HCT116 (cell line): ENCODE measurements around the gene PDE6A. TPM values are rescaled to one million over a fixed set of nuclear protein-coding genes. Genes with fewer than 3 reads are reported as not detected.

Experiments used
- ATAC-seq: fragments of 200-7000 bp; cut with Tn5 transposase; 2 replicates; pipeline ENCODE4 v1.9.1; 2020; ENCODE audit warnings: mild to moderate bottlenecking, moderate library complexity
- BruUV-seq: library from RNA; stranded (reverse); fragments of 400-500 nt; replicated peaks from 2 replicates; lab custom pipeline; 2021; lab: Mats Ljungman, UMichigan
- CTCF ChIA-PET: fragments of 300-600 bp; sonication (Branson Sonifier 250); formaldehyde crosslinking; loops from one replicate; lab custom pipeline; 2021; ENCODE audit warnings: antibody characterized with exemption; lab: Charles Lee
- POLR2A ChIA-PET: fragments of 300-600, 350-600 bp; sonication (Branson Sonifier 250); formaldehyde crosslinking; loops from one replicate; lab custom pipeline; 2021; ENCODE audit warnings: antibody characterized with exemption; lab: Charles Lee
- RAD21 ChIA-PET, 2 experiments: fragments of 300-600 bp; sonication (Branson Sonifier 250); formaldehyde crosslinking; loops; one replicate each; lab custom pipeline; 2023; ENCODE audit warnings: low total read pairs in 2 of 2; ENCODE audit not compliant: uncharacterized antibody in 2 of 2, unreplicated experiment in 2 of 2, low non-redundant PET in 1 of 2; lab: Charles Lee
- DNase-seq: peaks from one replicate; pipeline ENCODE4 v3.0.0-alpha.2; 2010; ENCODE audit warnings: low read depth, low spot score
- H2AFZ ChIP-seq: fragments of 200-600 bp; shearing (Covaris generic), sonication (generic); 2 replicates; pipeline ENCODE4 v1.6.1; 2017; ENCODE audit warnings: low read depth, mixed run types, mixed read lengths, antibody characterized with exemption, low read length; ENCODE audit not compliant: poor library complexity, severe bottlenecking
- H3K27ac ChIP-seq: 2 replicates; pipeline ENCODE4 v1.5.1; 2012; ENCODE audit warnings: low read depth, low read length
- H3K27me3 ChIP-seq: fragments of 200-600 bp; sonication (generic); 2 replicates; pipeline ENCODE4 v1.6.1; 2016; ENCODE audit warnings: mixed run types, low read length, mixed read lengths; ENCODE audit not compliant: insufficient read depth
- H3K36me3 ChIP-seq, 2 experiments: fragments of 200-500 bp in 1 of 2; fragments of 200-600 bp in 1 of 2; sonication (Bioruptor generic) in 1 of 2; sonication (generic) in 1 of 2; 2 replicates each; pipeline versions ENCODE4 v1.5.1 to v1.6.1; 2014 to 2016; ENCODE audit warnings: low read length in 2 of 2, inconsistent platforms in 1 of 2, mixed read lengths in 1 of 2, mixed run types in 1 of 2; ENCODE audit not compliant: insufficient read depth in 2 of 2, control insufficient read depth in 1 of 2
- H3K4me1 ChIP-seq, 2 experiments: fragments of 200-600 bp in 1 of 2; sonication (generic) in 1 of 2; 2 replicates each; pipeline versions ENCODE4 v1.5.1 to v1.6.1; 2012 to 2017; ENCODE audit warnings: low read length in 2 of 2, inconsistent platforms in 1 of 2, mild to moderate bottlenecking in 1 of 2, mixed read lengths in 1 of 2, mixed run types in 1 of 2, moderate library complexity in 1 of 2; ENCODE audit not compliant: insufficient read depth in 2 of 2, control insufficient read depth in 1 of 2
- H3K4me2 ChIP-seq: fragments of 200-600 bp; sonication (generic); 2 replicates; pipeline ENCODE4 v1.6.1; 2017; ENCODE audit warnings: mixed run types, low read length, mixed read lengths
- H3K4me3 ChIP-seq, 2 experiments: fragments of 200-600 bp in 1 of 2; sonication (generic) in 1 of 2; replicated peaks in 1 of 2; 2 replicates each; pipeline ENCODE4 v1.5.1; 2011 to 2016; ENCODE audit warnings: low read length in 2 of 2, control low read depth in 1 of 2, low read depth in 1 of 2, mild to moderate bottlenecking in 1 of 2, mixed read lengths in 1 of 2, mixed run types in 1 of 2
- H3K79me2 ChIP-seq: fragments of 200-600 bp; sonication (generic); 2 replicates; pipeline ENCODE4 v1.6.1; 2017; ENCODE audit warnings: mild to moderate bottlenecking, mixed run types, low read length, moderate library complexity, mixed read lengths; ENCODE audit not compliant: insufficient read depth
- H3K9ac ChIP-seq: fragments of 200-600 bp; sonication (generic); 2 replicates; pipeline ENCODE4 v1.6.1; 2016; ENCODE audit warnings: low read length, mixed read lengths
- H3K9me2 ChIP-seq: fragments of 200-600 bp; sonication (generic), shearing (Covaris generic); 2 replicates; pipeline ENCODE4 v1.6.1; 2017; ENCODE audit warnings: mixed run types, mild to moderate bottlenecking, moderate library complexity; ENCODE audit not compliant: insufficient read depth
- H3K9me3 ChIP-seq, 2 experiments: fragments of 200-500 bp in 1 of 2; fragments of 200-600 bp in 1 of 2; sonication (Bioruptor generic) in 1 of 2; sonication (generic) in 1 of 2; 2 replicates each; pipeline ENCODE4 v1.6.1; 2014 to 2017; ENCODE audit warnings: low read length in 2 of 2, mixed read lengths in 2 of 2, inconsistent platforms in 1 of 2, low read depth in 1 of 2, mild to moderate bottlenecking in 1 of 2, mixed run types in 1 of 2, moderate library complexity in 1 of 2; ENCODE audit not compliant: control insufficient read depth in 1 of 2, insufficient read depth in 1 of 2
- H4K20me1 ChIP-seq: fragments of 200-600 bp; sonication (generic), shearing (Covaris generic); 2 replicates; pipeline ENCODE4 v1.6.1; 2017; ENCODE audit warnings: mixed run types, mild to moderate bottlenecking, moderate library complexity; ENCODE audit not compliant: insufficient read depth
- ELF1 ChIP-seq: IDR thresholded peaks from 2 replicates; pipeline ENCODE4 v1.6.1; 2012; ENCODE audit warnings: low read depth, borderline replicate concordance
- FOSL1 ChIP-seq: IDR thresholded peaks from 2 replicates; pipeline ENCODE4 v1.6.1; 2012; ENCODE audit warnings: low read depth
- MAX ChIP-seq: IDR thresholded peaks from 2 replicates; pipeline ENCODE4 v1.6.1; 2012
- YY1 ChIP-seq: IDR thresholded peaks from 2 replicates; pipeline ENCODE4 v1.6.1; 2011; ENCODE audit warnings: low read length, low read depth, moderate library complexity, mild to moderate bottlenecking; ENCODE audit not compliant: insufficient replicate concordance; ENCODE audit errors: extremely low read depth
- ZBTB33 ChIP-seq: IDR thresholded peaks from 2 replicates; pipeline ENCODE4 v1.6.1; 2011; ENCODE audit warnings: mild to moderate bottlenecking, low read length, moderate library complexity; ENCODE audit not compliant: insufficient replicate concordance; ENCODE audit errors: extremely low read depth
- ZNF274 ChIP-seq: fragments of 200-500 bp; sonication (Bioruptor generic); IDR thresholded peaks from 2 replicates; pipeline ENCODE4 v1.6.1; 2014; ENCODE audit warnings: mild to moderate bottlenecking, low read depth, low read length, inconsistent platforms
- intact Hi-C: fragments of 100-400 bp; cut with micrococcal nuclease; formaldehyde crosslinking; loops from 2 replicates; pipeline ENCODE4 v1.10.0; 2022
- total RNA-seq: library from RNA; stranded (reverse); gene quantifications from one replicate; pipeline ENCODE4 v1.2.1, GENCODE V29; 2021; ENCODE audit not compliant: unreplicated experiment
- TF ChIP-seq, protein P1 (sequence below), 3 experiments: fragments of 200-600 bp in 1 of 3; sonication (generic) in 1 of 3; IDR thresholded peaks in 2 of 3; conservative IDR thresholded peaks in 1 of 3; 2 replicates each; pipeline ENCODE4 v1.5.1; 2012 to 2017; ENCODE audit warnings: low read depth in 2 of 3, low read length in 2 of 3, antibody characterized with exemption in 1 of 3, borderline replicate concordance in 1 of 3, control low read depth in 1 of 3, mild to moderate bottlenecking in 1 of 3, mixed read lengths in 1 of 3, mixed run types in 1 of 3, moderate library complexity in 1 of 3; ENCODE audit not compliant: insufficient read depth in 1 of 3

Gene PDE6A
- total RNA-seq, 1 experiment from 2014 or later = not detected

GRCh38 chr5:149966946-149967345, 22.4 kb upstream of the PDE6A start:
- no peak overlapping the region for H3K9ac ChIP-seq
- no peak overlapping the region for H3K4me2 ChIP-seq
- no peak overlapping the region for H2AFZ ChIP-seq
- RAD21 ChIA-PET = no interaction called here
- H3K9me2 ChIP-seq = no peaks in the 10 kb centered on the region
- H3K9me3 ChIP-seq = no peaks in the 10 kb centered on the region
- DNase-seq = no peak
- CTCF ChIA-PET = interaction anchor here (0.8 kb wide), 1 partner anchor 114 kb away, joined by 3 read pairs; no protein-coding TSS in a partner anchor
- H3K27me3 ChIP-seq = no peaks in the 10 kb centered on the region
- no peak overlapping the region for H3K4me3 ChIP-seq
- no TSS peak for BruUV-seq
- no peak for ATAC-seq
- no peaks in the 10 kb centered on the region for H4K20me1 ChIP-seq
- no peak overlapping the region for H3K27ac ChIP-seq
- no peaks in the 10 kb centered on the region for H3K36me3 ChIP-seq
- POLR2A ChIA-PET = interaction anchor here (1.2 kb wide), 1 partner anchor 24 kb away, joined by 3 read pairs; no protein-coding TSS in a partner anchor
- H3K4me1 ChIP-seq = peaks cover 0 to under 1% of the 10 kb centered on the region in 2 experiments; a peak in 1 of 4 replicates
- TF ChIP-seq ZBTB33 (no peak), ELF1 (no peak)
- H3K79me2 ChIP-seq = no peaks in the 10 kb centered on the region
- intact Hi-C loops = no loop called here

GRCh38 chr5:149963729-149964128, 19.1 kb upstream of the PDE6A start:
- H3K4me1 ChIP-seq = peaks cover 8 to 27% of the 10 kb centered on the region in 2 experiments
- no peak for ATAC-seq
- H3K9me2 ChIP-seq = no peaks in the 10 kb centered on the region
- H2AFZ ChIP-seq = no peak overlapping the region
- no peak overlapping the region for H3K27ac ChIP-seq
- no peaks in the 10 kb centered on the region for H3K9me3 ChIP-seq
- ChIA-PET CTCF (interaction anchor here (1.0 to 1.6 kb wide), 2 partner anchors 111 to 126 kb away, joined by 3 read pairs; no protein-coding TSS in a partner anchor), RAD21 (interaction anchor here in 1 of 2 experiments (1.5 kb wide), 1 partner anchor 27 kb away, joined by 3 read pairs; no protein-coding TSS in a partner anchor), POLR2A (no interaction called here)
- 0 out of 2 replicates have a peak, but pooled peaks cover 2% of the 10 kb centered on the region for H3K79me2 ChIP-seq
- H3K36me3 ChIP-seq = no peaks in the 10 kb centered on the region
- H3K27me3 ChIP-seq = no peaks in the 10 kb centered on the region
- H4K20me1 ChIP-seq = no peaks in the 10 kb centered on the region
- no peak for DNase-seq
- no peak overlapping the region for H3K9ac ChIP-seq
- BruUV-seq = no TSS peak
- H3K4me2 ChIP-seq = no peak overlapping the region
- intact Hi-C loops = no loop called here
- no peak overlapping the region for H3K4me3 ChIP-seq
- no peak for TF ChIP-seq ZNF274
- TF ChIP-seq, protein P1, sequence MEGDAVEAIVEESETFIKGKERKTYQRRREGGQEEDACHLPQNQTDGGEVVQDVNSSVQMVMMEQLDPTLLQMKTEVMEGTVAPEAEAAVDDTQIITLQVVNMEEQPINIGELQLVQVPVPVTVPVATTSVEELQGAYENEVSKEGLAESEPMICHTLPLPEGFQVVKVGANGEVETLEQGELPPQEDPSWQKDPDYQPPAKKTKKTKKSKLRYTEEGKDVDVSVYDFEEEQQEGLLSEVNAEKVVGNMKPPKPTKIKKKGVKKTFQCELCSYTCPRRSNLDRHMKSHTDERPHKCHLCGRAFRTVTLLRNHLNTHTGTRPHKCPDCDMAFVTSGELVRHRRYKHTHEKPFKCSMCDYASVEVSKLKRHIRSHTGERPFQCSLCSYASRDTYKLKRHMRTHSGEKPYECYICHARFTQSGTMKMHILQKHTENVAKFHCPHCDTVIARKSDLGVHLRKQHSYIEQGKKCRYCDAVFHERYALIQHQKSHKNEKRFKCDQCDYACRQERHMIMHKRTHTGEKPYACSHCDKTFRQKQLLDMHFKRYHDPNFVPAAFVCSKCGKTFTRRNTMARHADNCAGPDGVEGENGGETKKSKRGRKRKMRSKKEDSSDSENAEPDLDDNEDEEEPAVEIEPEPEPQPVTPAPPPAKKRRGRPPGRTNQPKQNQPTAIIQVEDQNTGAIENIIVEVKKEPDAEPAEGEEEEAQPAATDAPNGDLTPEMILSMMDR (IDR thresholded peaks at IDR 0.05 in 2 of 3, conservative IDR thresholded peaks at IDR 0.05 in 1 of 3; ENCODE audit: borderline replicate concordance in 1 of 3, insufficient read depth in 1 of 3, low read depth in 2 of 3, low read length in 2 of 3) = no peak
- no peak for TF ChIP-seq ELF1
- no peak for TF ChIP-seq YY1
- no peak for TF ChIP-seq ZBTB33
- TF ChIP-seq FOSL1 = no peak
- no peak for TF ChIP-seq MAX
